K562 (cell line): Measurements from ENCODE around the gene DDX55. TPM values are rescaled to one million over a fixed set of nuclear protein-coding genes. Genes with fewer than 3 reads are reported as not detected.
"Not testable (repeated sequence)": the region's sequence is repeated elsewhere in the genome, so short reads cannot be mapped to it uniquely, and the experiment has no call there.

ENCODE experiments used
- ATAC-seq: fragments of 200-7000 bp; cut with Tn5 transposase; 3 replicates; pipeline ENCODE4 v1.9.1; 2020; ENCODE audit warnings: moderate library complexity
- BruUV-seq: library from RNA; stranded (reverse); fragments of 400-500 nt; replicated peaks from 2 replicates; lab custom pipeline; 2021; lab: Mats Ljungman, UMichigan
- CTCF ChIA-PET: fragments of 300-600 bp; formaldehyde crosslinking; extraction: SDS; loops from one replicate; lab custom pipeline; 2021; ENCODE audit warnings: low intra/inter-chr PET ratio; lab: Yijun Ruan, JAX
- POLR2A ChIA-PET: fragments of 300-600, 350-650 bp; sonication (Branson Sonifier 250); formaldehyde crosslinking; extraction: SDS; loops from one replicate; lab custom pipeline; 2021; ENCODE audit warnings: antibody characterized with exemption, inconsistent platforms; lab: Yijun Ruan, JAX
- DNase-seq, 4 experiments: peaks; one replicate each; pipeline versions ENCODE4 v3.0.0 to v3.0.0-alpha.2; 2011 to 2018; ENCODE audit warnings: low spot score in 3 of 4, mixed read lengths in 3 of 4; ENCODE audit errors: extremely low read depth in 1 of 4
- FAIRE-seq: peaks from 2 replicates; lab custom pipeline; 2011; peaks lifted over from hg19 to GRCh38; lab: Jason Lieb, UNC
- H2AFZ ChIP-seq: 2 replicates; pipeline ENCODE4 v1.6.0; 2011; ENCODE audit warnings: low read depth, low read length, control low read depth, inconsistent platforms
- H3K27ac ChIP-seq: fragments of 200-600 bp; 3 replicates; pipeline ENCODE4 v1.8.0; 2011; ENCODE audit warnings: low read depth, mild to moderate bottlenecking, control low read depth, inconsistent platforms, low read length, moderate library complexity, mixed read lengths; ENCODE audit errors: extremely low read depth
- H3K27me3 ChIP-seq, 2 experiments: fragments of 300-600 bp in 1 of 2; 2 replicates in 1 of 2; 3 replicates in 1 of 2; pipeline versions ENCODE4 v1.6.0 to v1.8.0; 2011; ENCODE audit warnings: inconsistent platforms in 2 of 2, low read length in 2 of 2, mild to moderate bottlenecking in 1 of 2, mixed read lengths in 1 of 2, moderate library complexity in 1 of 2; ENCODE audit not compliant: control insufficient read depth in 2 of 2, insufficient read depth in 2 of 2
- H3K36me3 ChIP-seq: fragments of 300-600 bp; 3 replicates; pipeline ENCODE4 v1.8.0; 2011; ENCODE audit warnings: mild to moderate bottlenecking, low read length, inconsistent platforms; ENCODE audit not compliant: control insufficient read depth, insufficient read depth
- H3K4me1 ChIP-seq, 2 experiments: fragments of 200-600 bp in 1 of 2; replicated peaks in 1 of 2; 2 replicates in 1 of 2; 3 replicates in 1 of 2; pipeline versions ENCODE4 v1.5.1 to v1.8.0; 2011; ENCODE audit warnings: inconsistent platforms in 2 of 2, low read length in 2 of 2, mild to moderate bottlenecking in 1 of 2, mixed read lengths in 1 of 2, moderate library complexity in 1 of 2; ENCODE audit not compliant: control insufficient read depth in 2 of 2, insufficient read depth in 2 of 2
- H3K4me2 ChIP-seq: 2 replicates; pipeline ENCODE4 v1.6.1; 2011; ENCODE audit warnings: low read length, control low read depth, inconsistent platforms, mixed read lengths; ENCODE audit not compliant: insufficient read depth
- H3K4me3 ChIP-seq: fragments of 200-600 bp; sonication (generic), shearing (Covaris generic); 2 replicates; pipeline ENCODE4 v1.5.1; 2016; ENCODE audit warnings: control low read depth, inconsistent platforms
- H3K79me2 ChIP-seq: fragments of 200-600 bp; 3 replicates; pipeline ENCODE4 v1.8.0; 2011; ENCODE audit warnings: low read length, inconsistent platforms; ENCODE audit not compliant: control insufficient read depth, insufficient read depth
- H3K9ac ChIP-seq, 2 experiments: 2 replicates each; pipeline versions ENCODE4 v1.6.0 to v1.6.1; 2011; ENCODE audit warnings: low read depth in 2 of 2, low read length in 2 of 2, control low read depth in 1 of 2, inconsistent platforms in 1 of 2, mild to moderate bottlenecking in 1 of 2, mixed read lengths in 1 of 2; ENCODE audit not compliant: insufficient read depth in 1 of 2
- H3K9me1 ChIP-seq: one replicate; pipeline ENCODE4 v1.6.0; 2011; ENCODE audit warnings: inconsistent platforms, mild to moderate bottlenecking, low read length, moderate library complexity; ENCODE audit not compliant: control insufficient read depth, insufficient read depth
- H3K9me3 ChIP-seq: replicated peaks from 2 replicates; pipeline ENCODE4 v1.5.1; 2011; ENCODE audit warnings: low read depth, low read length, inconsistent platforms; ENCODE audit not compliant: control insufficient read depth, insufficient read depth
- H4K20me1 ChIP-seq: replicated peaks from 2 replicates; pipeline ENCODE4 v1.6.1; 2011; ENCODE audit warnings: low read length, inconsistent platforms, mixed read lengths; ENCODE audit not compliant: control insufficient read depth, insufficient read depth
- CBFA2T3 ChIP-seq: fragments of 450-650 bp; IDR thresholded peaks from 2 replicates; pipeline ENCODE4 v1.6.1; 2017
- YY1 ChIP-seq, 3 experiments: IDR thresholded peaks; 2 replicates each; pipeline ENCODE4 v1.6.1; 2011; ENCODE audit warnings: low read length in 2 of 3, mild to moderate bottlenecking in 2 of 3, moderate library complexity in 2 of 3, borderline replicate concordance in 1 of 3, control low read depth in 1 of 3, low read depth in 1 of 3; ENCODE audit not compliant: insufficient read depth in 3 of 3, insufficient replicate concordance in 2 of 3, control insufficient read depth in 1 of 3, insufficient read length in 1 of 3; ENCODE audit errors: extremely low read depth in 1 of 3
- ZNF121 ChIP-seq: sonication (generic); formaldehyde crosslinking; conservative IDR thresholded peaks from 2 replicates; pipeline ENCODE4 v1.8.0; 2022; ENCODE audit warnings: missing genetic modification reagents
- ZNF764 ChIP-seq: fragments of 250-450 bp; sonication (Bioruptor Pico); IDR thresholded peaks from 2 replicates; pipeline ENCODE4 v1.4.0; 2020; ENCODE audit warnings: low read depth, mild to moderate bottlenecking, moderate library complexity
- WGBS: fragments of 100-300 bp; shearing (Covaris generic); methylation state at CpG from one replicate; pipeline ENCODE4 v1.1.6; 2016; ENCODE audit warnings: low coverage, mixed read lengths; ENCODE audit not compliant: insufficient coverage; ENCODE audit errors: missing lambda C conversion rate; 5-methylcytosine and 5-hydroxymethylcytosine counted together
- in situ Hi-C: fragments of 300-500 bp; cut with MboI; formaldehyde crosslinking; loops from 4 replicates; pipeline ENCODE4 v1.15.0; 2018; ENCODE audit warnings: inconsistent platforms, mixed read lengths
- intact Hi-C: fragments of 100-400 bp; cut with micrococcal nuclease; formaldehyde crosslinking; loops from 2 replicates; pipeline ENCODE4 v1.14.2; 2022
- polyA plus RNA-seq, 8 experiments: library from polyadenylated mRNA; depleted of rRNA in 4 of 8; stranded (reverse) in 5 of 8; unstranded in 3 of 8; fragments of >200 nt; fragmentation: Nextera tagmentation in 2 of 8; fragmentation: Illumina TruSeq in 1 of 8; extraction: Ambion mirVana in 2 of 8; extraction: Trizol in 1 of 8; gene quantifications; 2 replicates each; pipeline versions ENCODE4 v1.2.1 to v1.2.3, GENCODE V29; 2011 to 2014; ENCODE audit warnings: inconsistent platforms in 1 of 8, missing spikeins in 1 of 8
- total RNA-seq, 7 experiments: library from RNA; depleted of rRNA in 6 of 7; stranded (reverse); fragments of >200 nt in 6 of 7; fragmentation: Illumina TruSeq in 2 of 7; extraction: Trizol in 2 of 7; gene quantifications; 2 replicates each; pipeline versions ENCODE4 v1.2.1 to v1.2.3, GENCODE V29; 2011 to 2021; ENCODE audit warnings: low replicate concordance in 1 of 7

DDX55 gene
- total and polyA plus RNA-seq, 9 of the 15 experiments (the other 6 are each of a cell fraction or from before 2014, with no cell fraction given), result 10.6 to 71.0 (median 60.9) TPM

- 61% methylated on average over 9 of the region's 14 CpGs for WGBS
- H4K20me1 ChIP-seq, intact Hi-C loops, CTCF ChIA-PET, BruUV-seq, H2AFZ ChIP-seq, in situ Hi-C loops, H3K4me2 ChIP-seq, H3K79me2 ChIP-seq, H3K9ac ChIP-seq, H3K36me3 ChIP-seq, H3K4me1 ChIP-seq, FAIRE-seq, DNase-seq, ATAC-seq, H3K9me1 ChIP-seq, H3K27me3 ChIP-seq, H3K4me3 ChIP-seq, H3K9me3 ChIP-seq, H3K27ac ChIP-seq: not testable (repeated sequence)
- TF ChIP-seq YY1 (IDR thresholded peaks at IDR 0.05; ENCODE audit: borderline replicate concordance in 1 of 3, control insufficient read depth in 1 of 3, extremely low read depth in 1 of 3, insufficient read depth in 3 of 3, insufficient read length in 1 of 3, insufficient replicate concordance in 2 of 3, low read depth in 1 of 3, low read length in 2 of 3), result peak in 1 of 3 experiments; percentile 65
- POLR2A ChIA-PET, result interaction anchor here (1.0 kb wide), 1 partner anchor 25 kb away, joined by 3 read pairs; no protein-coding TSS in a partner anchor
These were observed 43.4 kb upstream of the DDX55 start for GRCh38 chr12:123558487-123558886.

GRCh38 chr12:123559468-123559867, 42.4 kb upstream of the DDX55 start:
- 12% methylated on average over 3 of the region's 3 CpGs for WGBS
- POLR2A ChIA-PET, result interaction anchor here (0.8 to 1.0 kb wide), 3 partner anchors 10 to 24 kb away, joined by 3 to 5 read pairs (median 4); no protein-coding TSS in a partner anchor
- Histone ChIP-seq H3K27me3 (no peaks in the 10 kb centered on the region; a peak in 1 of 5 replicates), H3K27ac (no peak overlapping the region), H3K9me3 (no peaks in the 10 kb centered on the region), H3K9ac (no peak overlapping the region), H3K4me2 (no peak overlapping the region), H3K36me3 (no peaks in the 10 kb centered on the region), H3K79me2 (no peaks in the 10 kb centered on the region), H4K20me1 (no peaks in the 10 kb centered on the region; the same call in 1 of the 2 replicates), H2AFZ (no peak overlapping the region), H3K4me1 (no peaks in the 10 kb centered on the region; a peak in 1 of 5 replicates), H3K4me3 (no peak overlapping the region), H3K9me1 (no peaks in the 10 kb centered on the region)
- in situ Hi-C loops, result no loop called here
- FAIRE-seq (no peak), DNase-seq (no peak), ATAC-seq (no peak)
- BruUV-seq, result no TSS peak
- intact Hi-C loops, result no loop called here
- TF ChIP-seq ZNF121 (CRISPR knock-in tag) (0 out of 2 replicates have a peak, but pooled peaks have one; percentile 13), ZNF764 (CRISPR knock-in tag) (no peak), CBFA2T3 (no peak)
- CTCF ChIA-PET, result interaction anchor here (0.7 kb wide), 1 partner anchor 17 kb away, joined by 4 read pairs; no protein-coding TSS in a partner anchor
